Panc1 (cell line): ENCODE results near the gene CENPP. TPM values are rescaled to one million over a fixed set of nuclear protein-coding genes. Genes with fewer than 3 reads are reported as not detected.
"Not testable (repeated sequence)": the region's sequence is repeated elsewhere in the genome, so short reads cannot be mapped to it uniquely, and the experiment has no call there.

Experiments
- ATAC-seq: fragments of 200-7000 bp; cut with Tn5 transposase; 2 replicates; pipeline ENCODE4 v1.9.1; 2020; ENCODE audit warnings: mild to moderate bottlenecking, moderate library complexity
- BruUV-seq: library from RNA; stranded (reverse); fragments of 400-500 nt; replicated peaks from 2 replicates; lab custom pipeline; 2021; lab: Mats Ljungman, UMichigan
- CTCF ChIA-PET: fragments of 300-600 bp; sonication (Branson Sonifier 250); formaldehyde crosslinking; loops from one replicate; lab custom pipeline; 2022; ENCODE audit warnings: antibody characterized with exemption; lab: Charles Lee
- POLR2A ChIA-PET: fragments of 300-600 bp; sonication (Branson Sonifier 250); formaldehyde crosslinking; loops from one replicate; lab custom pipeline; 2022; ENCODE audit warnings: antibody characterized with exemption; lab: Charles Lee
- DNase-seq: peaks from one replicate; pipeline ENCODE4 v3.0.0-alpha.2; 2010; ENCODE audit warnings: low read depth, low spot score
- H3K27ac ChIP-seq: 2 replicates; pipeline ENCODE4 v1.5.1; 2011; ENCODE audit warnings: mild to moderate bottlenecking, low read length, inconsistent platforms
- H3K27me3 ChIP-seq: fragments of 200-500 bp; sonication (Bioruptor generic); 2 replicates; pipeline ENCODE4 v1.6.0; 2014; ENCODE audit warnings: low read length, inconsistent platforms; ENCODE audit not compliant: control insufficient read depth, insufficient read depth
- H3K36me3 ChIP-seq: fragments of 200-500 bp; sonication (Bioruptor generic); 2 replicates; pipeline ENCODE4 v1.5.1; 2014; ENCODE audit warnings: inconsistent platforms, mild to moderate bottlenecking, low read length, moderate library complexity; ENCODE audit not compliant: control insufficient read depth, insufficient read depth
- H3K4me1 ChIP-seq: 2 replicates; pipeline ENCODE4 v1.5.1; 2011; ENCODE audit warnings: inconsistent platforms, mild to moderate bottlenecking, low read length, moderate library complexity; ENCODE audit not compliant: control insufficient read depth, insufficient read depth
- H3K4me3 ChIP-seq, 2 experiments: 2 replicates each; pipeline ENCODE4 v1.5.1; 2011 to 2012; ENCODE audit warnings: low read depth in 2 of 2, low read length in 2 of 2, mild to moderate bottlenecking in 2 of 2, inconsistent platforms in 1 of 2, moderate library complexity in 1 of 2
- H3K9me3 ChIP-seq: fragments of 200-500 bp; sonication (Bioruptor generic); 2 replicates; pipeline ENCODE4 v1.5.1; 2014; ENCODE audit warnings: low read depth, mild to moderate bottlenecking, inconsistent platforms, low read length, moderate library complexity; ENCODE audit not compliant: control insufficient read depth, insufficient read depth
- CTCF ChIP-seq: fragments of 450-650 bp; IDR thresholded peaks from 2 replicates; pipeline ENCODE4 v1.5.1; 2017; ENCODE audit warnings: mild to moderate bottlenecking
- POLR2AphosphoS5 ChIP-seq: IDR thresholded peaks from 2 replicates; pipeline ENCODE4 v1.6.1; 2012; ENCODE audit warnings: mild to moderate bottlenecking, low read depth, low read length, moderate library complexity
- REST ChIP-seq, 2 experiments: IDR thresholded peaks; 2 replicates each; pipeline ENCODE4 v1.6.1; 2011 to 2012; ENCODE audit warnings: low read depth in 2 of 2, control low read depth in 1 of 2, low read length in 1 of 2, mild to moderate bottlenecking in 1 of 2, moderate library complexity in 1 of 2; ENCODE audit not compliant: insufficient read depth in 1 of 2
- SIN3A ChIP-seq: IDR thresholded peaks from 2 replicates; pipeline ENCODE4 v1.6.1; 2012; ENCODE audit warnings: low read depth, mild to moderate bottlenecking, low read length, moderate library complexity, borderline replicate concordance; ENCODE audit not compliant: insufficient read depth
- TCF7L2 ChIP-seq: IDR thresholded peaks from 2 replicates; pipeline ENCODE4 v1.6.1; 2011; ENCODE audit warnings: mild to moderate bottlenecking, low read depth, low read length, inconsistent platforms
- in situ Hi-C: cut with HindIII; loops from 2 replicates; pipeline ENCODE4 v1.10.0; 2016; ENCODE audit warnings: low sequenced_read_pairs, low pct_unique_long_range_greater_than_20kb
- intact Hi-C: fragments of 100-400 bp; cut with micrococcal nuclease; formaldehyde crosslinking; loops from one replicate; pipeline ENCODE4 v1.10.0; 2022; ENCODE audit not compliant: unreplicated experiment
- total RNA-seq: library from RNA; stranded (reverse); gene quantifications from one replicate; pipeline ENCODE4 v1.2.1, GENCODE V29; 2021; ENCODE audit not compliant: unreplicated experiment

CENPP gene
- total RNA-seq, 1 experiment from 2014 or later = 6.7 TPM

- TF ChIP-seq SIN3A = no peak
- TF ChIP-seq CTCF = no peak
- TF ChIP-seq REST (IDR thresholded peaks at IDR 0.05; ENCODE audit: insufficient read depth in 1 of 2, low read depth in 2 of 2, low read length in 1 of 2) = no peak
- no peak for TF ChIP-seq POLR2AphosphoS5
- no peak for TF ChIP-seq TCF7L2
- Histone ChIP-seq H3K27ac (no peak overlapping the region), H3K4me3 (no peak overlapping the region), H3K4me1 (no peaks in the 10 kb centered on the region), H3K36me3 (no peaks in the 10 kb centered on the region), H3K27me3 (no peaks in the 10 kb centered on the region), H3K9me3 (no peaks in the 10 kb centered on the region)
- ChIA-PET CTCF (interaction anchor here (0.6 kb wide), 2 partner anchors 23 to 229 kb away, joined by 3 to 4 read pairs; no protein-coding TSS in a partner anchor), POLR2A (no interaction called here)
- intact Hi-C loops = no loop called here
- ATAC-seq (no peak), DNase-seq (no peak)
- no TSS peak for BruUV-seq
- in situ Hi-C loops = no loop called here
Measured at GRCh38 chr9:92564982-92565381, 239.2 kb downstream of the CENPP start.

- H3K27ac ChIP-seq, H3K27me3 ChIP-seq, BruUV-seq, in situ Hi-C loops, ATAC-seq, H3K36me3 ChIP-seq, intact Hi-C loops, H3K4me3 ChIP-seq, H3K4me1 ChIP-seq, CTCF ChIA-PET, DNase-seq, POLR2A ChIA-PET, H3K9me3 ChIP-seq: not testable (repeated sequence)
Measured at GRCh38 chr9:92571871-92572270, 246.1 kb downstream of the CENPP start.

GRCh38 chr9:92573612-92574011, 247.9 kb downstream of the CENPP start:
- CTCF ChIA-PET, POLR2A ChIA-PET, BruUV-seq, ATAC-seq, H3K4me3 ChIP-seq, H3K27me3 ChIP-seq, H3K9me3 ChIP-seq, H3K36me3 ChIP-seq, intact Hi-C loops, in situ Hi-C loops, H3K4me1 ChIP-seq, H3K27ac ChIP-seq, DNase-seq: not testable (repeated sequence)
